Astrocyte (in vitro differentiated cells and primary cell): Measurements from ENCODE around the gene NRF1. TPM values are rescaled to one million over a fixed set of nuclear protein-coding genes. Genes with fewer than 3 reads are reported as not detected.

Experiments
- DNase-seq: peaks from one replicate; pipeline ENCODE4 v3.0.0-alpha.2; 2010; ENCODE audit warnings: low read depth
- FAIRE-seq: peaks from 2 replicates; lab custom pipeline; 2011; peaks lifted over from hg19 to GRCh38; lab: Jason Lieb, UNC
- H2AFZ ChIP-seq: 2 replicates; pipeline ENCODE4 v1.6.0; 2012; ENCODE audit warnings: low read depth, low read length, inconsistent platforms
- H3K27ac ChIP-seq: 2 replicates; pipeline ENCODE4 v1.5.1; 2011; ENCODE audit warnings: low read depth, low read length, inconsistent platforms
- H3K27me3 ChIP-seq: 2 replicates; pipeline ENCODE4 v1.6.0; 2011; ENCODE audit warnings: low read length, inconsistent platforms; ENCODE audit not compliant: insufficient read depth
- H3K36me3 ChIP-seq: 2 replicates; pipeline ENCODE4 v1.5.1; 2011; ENCODE audit warnings: low read length, inconsistent platforms; ENCODE audit not compliant: insufficient read depth
- H3K4me1 ChIP-seq: 2 replicates; pipeline ENCODE4 v1.5.1; 2011; ENCODE audit warnings: low read length, inconsistent platforms; ENCODE audit not compliant: insufficient read depth
- H3K4me2 ChIP-seq: 2 replicates; pipeline ENCODE4 v1.6.0; 2012; ENCODE audit warnings: low read length, inconsistent platforms
- H3K4me3 ChIP-seq: 2 replicates; pipeline ENCODE4 v1.5.1; 2011; ENCODE audit warnings: low read depth, mild to moderate bottlenecking, low read length, inconsistent platforms; ENCODE audit not compliant: insufficient read depth
- H3K79me2 ChIP-seq: 2 replicates; pipeline ENCODE4 v1.6.0; 2012; ENCODE audit warnings: mild to moderate bottlenecking, low read length, inconsistent platforms; ENCODE audit not compliant: insufficient read depth
- H3K9ac ChIP-seq: 2 replicates; pipeline ENCODE4 v1.6.0; 2012; ENCODE audit warnings: mild to moderate bottlenecking, low read length, inconsistent platforms
- H3K9me3 ChIP-seq: 2 replicates; pipeline ENCODE4 v1.5.1; 2012; ENCODE audit warnings: low read depth, mild to moderate bottlenecking, low read length, inconsistent platforms; ENCODE audit not compliant: insufficient read depth
- H4K20me1 ChIP-seq: 2 replicates; pipeline ENCODE4 v1.6.0; 2012; ENCODE audit warnings: low read length, inconsistent platforms; ENCODE audit not compliant: insufficient read depth
- H3K27ac Mint-ChIP-seq: one replicate; pipeline ENCODE4 v1.8.0; 2021; ENCODE audit warnings: mild to moderate bottlenecking, mixed read lengths; ENCODE audit not compliant: unreplicated experiment
- H3K27me3 Mint-ChIP-seq: one replicate; pipeline ENCODE4 v1.8.0; 2021; ENCODE audit warnings: low read depth, mixed read lengths; ENCODE audit not compliant: unreplicated experiment
- H3K36me3 Mint-ChIP-seq: one replicate; pipeline ENCODE4 v1.8.0; 2021; ENCODE audit warnings: low read depth, mixed read lengths; ENCODE audit not compliant: unreplicated experiment
- H3K4me1 Mint-ChIP-seq: one replicate; pipeline ENCODE4 v1.8.0; 2021; ENCODE audit warnings: low read depth, mixed read lengths; ENCODE audit not compliant: unreplicated experiment
- H3K4me3 Mint-ChIP-seq: one replicate; pipeline ENCODE4 v1.8.0; 2021; ENCODE audit warnings: mild to moderate bottlenecking, moderate library complexity, mixed read lengths; ENCODE audit not compliant: unreplicated experiment
- H3K9me3 Mint-ChIP-seq: one replicate; pipeline ENCODE4 v1.8.0; 2021; ENCODE audit warnings: mild to moderate bottlenecking, mixed read lengths; ENCODE audit not compliant: unreplicated experiment
- EZH2 ChIP-seq: IDR thresholded peaks from 2 replicates; pipeline ENCODE4 v1.6.1; 2012; ENCODE audit warnings: mild to moderate bottlenecking, low read length, inconsistent platforms; ENCODE audit not compliant: insufficient read depth
- total RNA-seq: library from RNA; stranded (reverse); gene quantifications from 2 replicates; pipeline ENCODE4 v1.2.1, GENCODE V29; 2021
- TF ChIP-seq, protein P1 (sequence below): IDR thresholded peaks from 2 replicates; pipeline ENCODE4 v1.5.1; 2011; ENCODE audit warnings: low read depth, mild to moderate bottlenecking, inconsistent platforms, low read length, moderate library complexity; ENCODE audit not compliant: insufficient read depth

Gene NRF1
- total RNA-seq, 1 donor from 2014 or later = 12.7 TPM

DNA sequence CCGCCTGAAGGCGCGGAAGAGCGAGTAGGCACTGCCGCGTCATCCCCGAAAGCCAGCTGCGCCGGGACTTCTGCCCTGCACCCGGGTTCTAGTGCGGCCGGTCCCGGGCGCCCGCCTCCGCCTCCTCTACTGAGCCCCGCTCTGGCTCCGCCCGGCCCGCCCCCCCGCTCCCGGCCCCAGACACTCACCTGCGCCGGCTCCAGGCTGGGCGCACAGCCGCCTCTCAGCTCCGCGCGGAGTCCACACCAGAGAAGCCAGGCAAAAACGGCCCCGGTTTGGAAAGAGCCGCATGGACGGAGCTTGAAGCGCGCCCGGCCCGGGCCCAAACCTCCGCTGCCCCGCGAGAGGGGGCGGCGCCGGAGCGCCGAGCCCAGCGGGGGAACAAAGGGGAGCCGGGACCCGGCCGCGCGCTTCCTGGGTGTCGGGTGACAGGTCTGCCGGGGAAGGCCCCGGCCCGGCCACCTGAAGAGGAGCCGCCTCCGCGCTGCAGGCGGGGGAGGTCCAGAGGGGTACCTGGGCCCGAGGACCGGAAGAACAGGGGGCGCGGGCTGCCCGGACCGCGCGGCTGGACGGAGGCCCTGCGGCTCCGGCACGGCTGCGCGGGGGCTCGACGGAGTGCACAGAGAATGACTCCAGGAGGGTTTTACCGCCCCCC, 168.2 kb downstream of the NRF1 start:
- Histone ChIP-seq H3K4me3 (peak overlapping the region; percentile 17), H3K36me3 (no peaks in the 10 kb centered on the region), H3K27ac (no peak overlapping the region), H3K79me2 (no peaks in the 10 kb centered on the region), H3K4me1 (peaks cover 3% of the 10 kb centered on the region), H4K20me1 (peaks cover 23% of the 10 kb centered on the region), H3K9ac (no peak overlapping the region), H3K4me2 (peak overlapping the region; percentile 71), H3K27me3 (peaks cover 76% of the 10 kb centered on the region), H3K9me3 (peaks cover 2% of the 10 kb centered on the region), H2AFZ (no peak overlapping the region)
- no peak for FAIRE-seq
- peaks cover 15% of the 10 kb centered on the region for H3K9me3 Mint-ChIP-seq
- H3K4me3 Mint-ChIP-seq = no peak overlapping the region
- DNase-seq = no peak
- peaks cover 3% of the 10 kb centered on the region for H3K36me3 Mint-ChIP-seq
- no peak overlapping the region for H3K27ac Mint-ChIP-seq
- H3K4me1 Mint-ChIP-seq = no peaks in the 10 kb centered on the region
- peak; percentile 78 for TF ChIP-seq EZH2
- TF ChIP-seq, protein P1, sequence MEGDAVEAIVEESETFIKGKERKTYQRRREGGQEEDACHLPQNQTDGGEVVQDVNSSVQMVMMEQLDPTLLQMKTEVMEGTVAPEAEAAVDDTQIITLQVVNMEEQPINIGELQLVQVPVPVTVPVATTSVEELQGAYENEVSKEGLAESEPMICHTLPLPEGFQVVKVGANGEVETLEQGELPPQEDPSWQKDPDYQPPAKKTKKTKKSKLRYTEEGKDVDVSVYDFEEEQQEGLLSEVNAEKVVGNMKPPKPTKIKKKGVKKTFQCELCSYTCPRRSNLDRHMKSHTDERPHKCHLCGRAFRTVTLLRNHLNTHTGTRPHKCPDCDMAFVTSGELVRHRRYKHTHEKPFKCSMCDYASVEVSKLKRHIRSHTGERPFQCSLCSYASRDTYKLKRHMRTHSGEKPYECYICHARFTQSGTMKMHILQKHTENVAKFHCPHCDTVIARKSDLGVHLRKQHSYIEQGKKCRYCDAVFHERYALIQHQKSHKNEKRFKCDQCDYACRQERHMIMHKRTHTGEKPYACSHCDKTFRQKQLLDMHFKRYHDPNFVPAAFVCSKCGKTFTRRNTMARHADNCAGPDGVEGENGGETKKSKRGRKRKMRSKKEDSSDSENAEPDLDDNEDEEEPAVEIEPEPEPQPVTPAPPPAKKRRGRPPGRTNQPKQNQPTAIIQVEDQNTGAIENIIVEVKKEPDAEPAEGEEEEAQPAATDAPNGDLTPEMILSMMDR = no peak
- peaks cover 49% of the 10 kb centered on the region for H3K27me3 Mint-ChIP-seq

DNA sequence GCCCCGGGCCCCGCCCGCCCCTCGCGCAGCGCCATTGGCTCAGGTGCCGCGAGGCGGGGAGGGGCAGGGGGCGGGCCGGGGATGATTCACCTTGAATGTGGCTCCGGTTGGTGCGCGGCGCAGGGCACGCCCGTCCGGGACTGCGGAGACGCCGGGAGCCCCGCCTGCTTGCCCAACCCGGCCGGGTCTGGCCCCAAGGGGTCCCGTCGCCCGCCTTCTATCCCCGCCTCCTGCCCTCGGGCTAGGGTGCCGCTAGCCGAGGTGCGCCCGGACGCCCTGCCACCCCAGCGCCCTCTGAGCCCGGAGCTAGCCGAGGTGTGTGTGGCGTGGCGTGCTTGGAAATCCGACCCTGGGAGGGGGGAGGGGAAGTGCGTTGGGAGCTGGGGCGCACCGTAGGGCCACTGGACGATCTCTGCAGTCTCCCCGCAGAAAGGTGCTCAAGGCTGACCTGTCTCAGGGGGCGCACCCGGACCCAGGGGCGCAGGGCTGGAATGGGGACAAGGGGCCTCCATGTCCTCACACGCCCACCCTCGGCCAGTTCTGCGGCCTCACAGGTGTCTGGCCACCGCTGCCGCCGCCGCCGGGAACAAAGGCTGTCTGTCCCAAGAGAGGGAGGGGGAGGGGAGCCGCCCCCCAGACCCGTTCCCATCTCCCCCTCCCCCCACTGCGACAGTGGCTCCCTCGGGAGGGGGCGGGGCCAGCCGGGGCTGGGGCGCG, 168.9 kb downstream of the NRF1 start:
- peak overlapping the region; percentile 50 for H3K4me3 Mint-ChIP-seq
- no peak overlapping the region for H3K27ac Mint-ChIP-seq
- peak; percentile 39 for TF ChIP-seq EZH2
- TF ChIP-seq, protein P1 = no peak
- Histone ChIP-seq H3K9ac (no peak overlapping the region), H2AFZ (no peak overlapping the region), H3K9me3 (peaks cover 2% of the 10 kb centered on the region), H3K27me3 (peaks cover 83% of the 10 kb centered on the region), H3K4me2 (peak overlapping the region; percentile 71), H3K79me2 (no peaks in the 10 kb centered on the region), H4K20me1 (peaks cover 23% of the 10 kb centered on the region), H3K4me1 (peaks cover 3% of the 10 kb centered on the region), H3K36me3 (no peaks in the 10 kb centered on the region), H3K27ac (no peak overlapping the region), H3K4me3 (peak overlapping the region; percentile 28)
- peaks cover 2% of the 10 kb centered on the region for H3K4me1 Mint-ChIP-seq
- peaks cover 3% of the 10 kb centered on the region for H3K36me3 Mint-ChIP-seq
- FAIRE-seq (no peak), DNase-seq (no peak)
- peaks cover 15% of the 10 kb centered on the region for H3K9me3 Mint-ChIP-seq
- H3K27me3 Mint-ChIP-seq = peaks cover 50% of the 10 kb centered on the region
